A549 (cell line): ENCODE measurements around the gene DUSP7. TPM values are rescaled to one million over a fixed set of nuclear protein-coding genes. Genes with fewer than 3 reads are reported as not detected.

Experiments
- ATAC-seq, 2 experiments: fragments of 200-7000 bp in 1 of 2; fragments of >200 bp in 1 of 2; cut with Nextera tagmentation in 1 of 2; cut with Tn5 transposase in 1 of 2; 3 replicates each; pipeline versions ENCODE4 v1.8.0 to v1.9.1; 2018 to 2020; ENCODE audit warnings: mild to moderate bottlenecking in 1 of 2, moderate library complexity in 1 of 2
- CTCF ChIA-PET: fragments of 300-600 bp; sonication (Branson Sonifier 250); formaldehyde crosslinking; extraction: SDS; loops from one replicate; lab custom pipeline; 2021; ENCODE audit warnings: antibody characterized with exemption, inconsistent platforms; lab: Yijun Ruan, JAX
- POLR2A ChIA-PET: fragments of 350-600 bp; formaldehyde crosslinking; extraction: SDS; loops from one replicate; lab custom pipeline; 2021; ENCODE audit warnings: antibody characterized with exemption, inconsistent platforms; lab: Yijun Ruan, JAX
- DNase-seq, 2 experiments: peaks; one replicate each; pipeline versions ENCODE4 v3.0.0 to v3.0.0-alpha.2; 2011 to 2016; ENCODE audit warnings: low read depth in 1 of 2, low spot score in 1 of 2
- FAIRE-seq: peaks from 2 replicates; lab custom pipeline; 2011; peaks lifted over from hg19 to GRCh38; lab: Jason Lieb, UNC
- H3K27ac ChIP-seq, 2 experiments: fragments of >200 bp; sonication (Bioruptor Twin); formaldehyde crosslinking; 3 replicates each; pipeline ENCODE4 v1.5.1; 2016 to 2017
- H3K4me1 ChIP-seq: fragments of >200 bp; sonication (Bioruptor Twin); formaldehyde crosslinking; 3 replicates; pipeline ENCODE4 v1.6.1; 2016
- H3K4me2 ChIP-seq: fragments of >200 bp; sonication (Bioruptor Twin); formaldehyde crosslinking; 3 replicates; pipeline ENCODE4 v1.6.1; 2016
- H3K4me3 ChIP-seq: fragments of >200 bp; sonication (Bioruptor Twin); formaldehyde crosslinking; 3 replicates; pipeline ENCODE4 v1.5.1; 2016
- H3K9me3 ChIP-seq: fragments of >200 bp; sonication (Bioruptor Twin); formaldehyde crosslinking; 3 replicates; pipeline ENCODE4 v1.6.1; 2016
- ATOH8 ChIP-seq: fragments of 250-450 bp; sonication (Bioruptor Pico); IDR thresholded peaks from 2 replicates; pipeline ENCODE4 v1.5.0; 2020; ENCODE audit warnings: low read depth, mild to moderate bottlenecking, moderate library complexity
- BCL3 ChIP-seq: fragments of >200 bp; sonication (Bioruptor Twin); formaldehyde crosslinking; IDR thresholded peaks from 3 replicates; pipeline ENCODE4 v1.6.1; 2016
- BHLHE40 ChIP-seq: IDR thresholded peaks from 2 replicates; pipeline ENCODE4 v1.6.1; 2012; ENCODE audit warnings: low read depth, low read length, inconsistent platforms
- CBX2 ChIP-seq: fragments of 200-600 bp; sonication (generic); IDR thresholded peaks from 2 replicates; pipeline ENCODE4 v1.6.1; 2016; ENCODE audit warnings: low read depth, mild to moderate bottlenecking, borderline replicate concordance
- CEBPB ChIP-seq, 2 experiments: fragments of >200 bp in 1 of 2; sonication (Bioruptor Twin) in 1 of 2; formaldehyde crosslinking in 1 of 2; IDR thresholded peaks; 2 replicates each; pipeline ENCODE4 v1.6.1; 2012 to 2016
- CTCF ChIP-seq: fragments of >200 bp; sonication (Bioruptor Twin); formaldehyde crosslinking; IDR thresholded peaks from 3 replicates; pipeline ENCODE4 v1.5.1; 2016
- ELK1 ChIP-seq: fragments of 150-350 bp; IDR thresholded peaks from 2 replicates; pipeline ENCODE4 v1.6.1; 2014; ENCODE audit warnings: low read depth, mild to moderate bottlenecking, low read length
- EP300 ChIP-seq, 2 experiments: fragments of >200 bp; sonication (Bioruptor Twin); formaldehyde crosslinking; IDR thresholded peaks; 2 replicates in 1 of 2; 3 replicates in 1 of 2; pipeline ENCODE4 v1.6.1; 2016 to 2017
- FOSB ChIP-seq: fragments of 250-450 bp; sonication (Bioruptor Pico); IDR thresholded peaks from 2 replicates; pipeline ENCODE4 v1.5.0; 2020; ENCODE audit warnings: mild to moderate bottlenecking, moderate library complexity
- FOSL2 ChIP-seq, 2 experiments: fragments of 450-650 bp in 1 of 2; fragments of >200 bp in 1 of 2; sonication (Bioruptor Twin) in 1 of 2; formaldehyde crosslinking; IDR thresholded peaks; 2 replicates each; pipeline versions ENCODE4 v1.5.0 to v1.6.1; 2016 to 2020; ENCODE audit warnings: mild to moderate bottlenecking in 1 of 2, moderate library complexity in 1 of 2
- GATA3 ChIP-seq: IDR thresholded peaks from 2 replicates; pipeline ENCODE4 v1.6.1; 2012; ENCODE audit warnings: borderline replicate concordance
- HMGXB4 ChIP-seq: fragments of 250-450 bp; sonication (Bioruptor Pico); IDR thresholded peaks from 2 replicates; pipeline ENCODE4 v1.5.0; 2021; ENCODE audit warnings: mild to moderate bottlenecking, moderate library complexity, borderline replicate concordance
- MAZ ChIP-seq: fragments of 150-350 bp; IDR thresholded peaks from 2 replicates; pipeline ENCODE4 v1.6.1; 2014; ENCODE audit warnings: antibody characterized with exemption, low read depth, low read length, borderline replicate concordance
- NFE2L2 ChIP-seq: fragments of 150-350 bp; conservative IDR thresholded peaks from 2 replicates; pipeline ENCODE4 v1.6.1; 2014; ENCODE audit warnings: low read length
- NR3C1 ChIP-seq: fragments of >200 bp; sonication (Bioruptor Twin); formaldehyde crosslinking; IDR thresholded peaks from 3 replicates; pipeline ENCODE4 v1.6.1; 2017
- POLR2AphosphoS2 ChIP-seq: conservative IDR thresholded peaks from 2 replicates; pipeline ENCODE4 v1.6.1; 2012; ENCODE audit warnings: low read length, improper control_type of control experiment, inconsistent platforms
- RARB ChIP-seq: fragments of 250-450 bp; sonication (Bioruptor Pico); IDR thresholded peaks from 2 replicates; pipeline ENCODE4 v1.8.0; 2021; ENCODE audit warnings: mild to moderate bottlenecking, moderate library complexity
- SREBF2 ChIP-seq: fragments of 450-650 bp; IDR thresholded peaks from 2 replicates; pipeline ENCODE4 v1.6.1; 2014; ENCODE audit warnings: mild to moderate bottlenecking, moderate library complexity
- ZC3H11A ChIP-seq: fragments of 450-650 bp; IDR thresholded peaks from 2 replicates; pipeline ENCODE4 v1.6.1; 2014; ENCODE audit warnings: antibody characterized with exemption, mild to moderate bottlenecking
- ZNF302 ChIP-seq: fragments of 250-450 bp; sonication (Bioruptor Pico); IDR thresholded peaks from 2 replicates; pipeline ENCODE4 v1.9.0; 2021; ENCODE audit warnings: inconsistent platforms, mild to moderate bottlenecking, moderate library complexity
- WGBS: methylation state at CpG from one replicate; pipeline ENCODE4 v1.1.6; 2017; ENCODE audit errors: missing lambda C conversion rate; 5-methylcytosine and 5-hydroxymethylcytosine counted together
- polyA plus RNA-seq, 4 experiments: library from polyadenylated mRNA; depleted of rRNA in 3 of 4; stranded (reverse); fragments of >200 nt; fragmentation: RNase III in 1 of 4; extraction: RNeasy Plus Mini Kit Qiagen cat#74134 plus additional on column Dnase treatment in 1 of 4; gene quantifications; 2 replicates in 3 of 4; 3 replicates in 1 of 4; pipeline ENCODE4 v1.2.3, GENCODE V29; 2011 to 2017

DUSP7 gene
- polyA plus RNA-seq, 2 of the 4 experiments (the other 2 are of a cell fraction) = 4.4 to 4.8 TPM

GRCh38 chr3:52095990-52096775, 39.8 kb upstream of the DUSP7 start:
- no peaks in the 10 kb centered on the region for H3K4me1 ChIP-seq
- no peak overlapping the region for H3K27ac ChIP-seq
- no peak for TF ChIP-seq BHLHE40
- no peak for TF ChIP-seq HMGXB4 (CRISPR knock-in tag)
- TF ChIP-seq ZNF302 (CRISPR knock-in tag) = no peak
- no peak for TF ChIP-seq MAZ
- TF ChIP-seq ELK1 = no peak
- CTCF ChIA-PET = interaction anchor here (1.1 kb wide), 1 partner anchor 27 kb away, joined by 3 read pairs; no protein-coding TSS in a partner anchor
- H3K9me3 ChIP-seq = 0 out of 3 replicates have a peak, but pooled peaks cover 3% of the 10 kb centered on the region
- FAIRE-seq (no peak), ATAC-seq (no peak), DNase-seq (no peak)
- POLR2A ChIA-PET = no interaction called here
- 94% methylated on average over 8 of the region's 8 CpGs for WGBS
- H3K4me3 ChIP-seq = no peak overlapping the region
- H3K4me2 ChIP-seq = no peak overlapping the region

- no peak for ATAC-seq
- Histone ChIP-seq H3K9me3 (no peaks in the 10 kb centered on the region), H3K27ac (no peak overlapping the region), H3K4me3 (no peak overlapping the region), H3K4me2 (no peak overlapping the region), H3K4me1 (no peaks in the 10 kb centered on the region)
- 97% methylated on average over 11 of the region's 11 CpGs for WGBS
- FAIRE-seq = no peak
- DNase-seq = no peak
- CTCF ChIA-PET = interaction anchor here (1.2 kb wide), 1 partner anchor 50 kb away, joined by 3 read pairs; no protein-coding TSS in a partner anchor
- no peak for TF ChIP-seq CBX2
- TF ChIP-seq ELK1 = no peak
- TF ChIP-seq BCL3 = no peak
- TF ChIP-seq CTCF = no peak
- no peak for TF ChIP-seq FOSL2 (IDR thresholded peaks at IDR 0.05)
- no peak for TF ChIP-seq FOSL2 (CRISPR knock-in tag; IDR thresholded peaks at IDR 0.05)
- TF ChIP-seq NR3C1 = no peak
- TF ChIP-seq SREBF2 = no peak
- no peak for TF ChIP-seq BHLHE40
- no peak for TF ChIP-seq CEBPB (IDR thresholded peaks at IDR 0.05)
- no peak for TF ChIP-seq EP300 (IDR thresholded peaks at IDR 0.05)
- no peak for TF ChIP-seq ZNF302 (CRISPR knock-in tag)
- TF ChIP-seq GATA3 = no peak
- TF ChIP-seq ZC3H11A = no peak
- TF ChIP-seq POLR2AphosphoS2 = no peak
- no peak for TF ChIP-seq NFE2L2
- no peak for TF ChIP-seq HMGXB4 (CRISPR knock-in tag)
- no peak for TF ChIP-seq FOSB (CRISPR knock-in tag)
- TF ChIP-seq RARB (CRISPR knock-in tag) = no peak
- no peak for TF ChIP-seq ATOH8
- POLR2A ChIA-PET = no interaction called here
Observed at GRCh38 chr3:52094571-52095485, 38.5 kb upstream of the DUSP7 start.
